ENCODE measurements around the gene ZNF594. TPM values are rescaled to one million over a fixed set of nuclear protein-coding genes. Genes with fewer than 3 reads are reported as not detected.

ZNF594 gene
- total and polyA plus RNA-seq, 10 of the 15 experiments (the other 5 are each of a cell fraction or from before 2014, with no cell fraction given) = 0.98 to 14.3 (median 11.1) TPM

DNA sequence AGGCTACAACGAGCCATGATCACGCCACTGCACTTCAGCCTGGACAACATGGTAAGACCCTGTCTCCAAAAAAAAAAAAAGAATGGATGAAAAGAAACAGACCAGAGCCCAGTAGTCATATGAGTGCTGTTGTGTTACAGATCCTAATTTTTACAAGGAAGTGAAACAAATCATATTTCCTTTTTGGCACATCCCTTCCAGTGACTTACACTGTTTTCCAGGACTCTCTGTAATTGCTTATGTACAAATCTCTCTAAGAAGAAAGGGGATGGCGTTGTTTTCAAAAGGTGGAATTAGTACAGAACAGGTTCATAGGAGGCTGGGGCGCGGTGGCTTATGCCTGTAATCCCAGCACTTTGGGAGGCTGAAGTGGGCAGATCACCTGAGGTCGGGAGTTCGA, 19.8 kb upstream of the ZNF594 start:
- peak overlapping the region; percentile 61 for H3K4me2 ChIP-seq (ENCODE audit: control insufficient read depth, insufficient read depth)
- BruUV-seq (replicated peaks) = no TSS peak
- no peak overlapping the region for H3K4me3 ChIP-seq
- ChIA-PET POLR2A (interaction anchor here (0.6 to 3.4 kb wide), 10 partner anchors 8 to 91 kb away, joined by 3 to 52 read pairs (median 5); no protein-coding TSS in a partner anchor), CTCF (interaction anchor here (1.3 to 3.1 kb wide), 6 partner anchors 10 to 24 kb away, joined by 4 to 11 read pairs (median 8); partner anchors contain the start of gene SCIMP), RAD21 (ENCODE audit: unreplicated experiment) (interaction anchor here (0.8 to 4.1 kb wide), 5 partner anchors 13 to 30 kb away, joined by 3 to 49 read pairs (median 10); no protein-coding TSS in a partner anchor), SMC1A (ENCODE audit: uncharacterized antibody, unreplicated experiment) (interaction anchor here (0.9 to 5.7 kb wide), 6 partner anchors 11 to 30 kb away, joined by 3 to 57 read pairs (median 8); no protein-coding TSS in a partner anchor)
- peaks cover 50% of the 10 kb centered on the region for H3K4me1 ChIP-seq (ENCODE audit: control insufficient read depth, insufficient read depth, low read length)
- no peaks in the 10 kb centered on the region for H4K20me1 ChIP-seq (ENCODE audit: control insufficient read depth, insufficient read depth)
- no peak for TF ChIP-seq HDGF (IDR thresholded peaks at IDR 0.05)
- no peak for TF ChIP-seq KAT2A (conservative IDR thresholded peaks at IDR 0.05; ENCODE audit: control insufficient read depth, low read depth, low read length)
- TF ChIP-seq SPI1 (IDR thresholded peaks at IDR 0.05; ENCODE audit: borderline replicate concordance, insufficient read depth, low read depth, low read length) = peak; percentile 43; the same call in 1 of the 2 replicates
- TF ChIP-seq CBX3 (IDR thresholded peaks at IDR 0.05; ENCODE audit: borderline replicate concordance, low read depth) = no peak
- no peak for TF ChIP-seq E2F8 (IDR thresholded peaks at IDR 0.05; ENCODE audit: low read depth, partially characterized antibody)
- intact Hi-C loops (cut with micrococcal nuclease; ENCODE audit: unreplicated experiment) (no loop called here), in situ Hi-C loops (cut with MboI) (loop anchor here (25.0 kb wide), 1 partner anchor 1499 kb away; the partner anchor contains the start of gene HASPIN)
- whole genome bisulfite sequencing (ENCODE audit: insufficient coverage, insufficient replicate concordance, low lambda C conversion rate, missing lambda C conversion rate) = 59% methylated on average over 7 of the region's 7 CpGs
- no peaks in the 10 kb centered on the region for H3K27me3 ChIP-seq (replicated peaks in 1 of 2; ENCODE audit: control insufficient read depth in 2 of 2, insufficient read depth in 2 of 2, low read length in 1 of 2)
- ATAC-seq (no peak; the same call in 1 of the 3 replicates), DNase-seq (ENCODE audit: low read depth, low spot score) (no peak), FAIRE-seq (no peak)
- peak overlapping the region; percentile 88 for H3K27ac ChIP-seq (ENCODE audit: control insufficient read depth, insufficient read depth)
- no peak overlapping the region for H2AFZ ChIP-seq (ENCODE audit: control insufficient read depth, low read depth, low read length)
- H3K9ac ChIP-seq (ENCODE audit: control insufficient read depth, insufficient read depth, low read length) = no peak overlapping the region; the same call in 1 of the 2 replicates
- peaks cover 9 to 21% of the 10 kb centered on the region in 2 experiments for H3K36me3 ChIP-seq (ENCODE audit: control insufficient read depth in 2 of 2, insufficient read depth in 2 of 2, low read length in 1 of 2)
- no peaks in the 10 kb centered on the region; the same call in none of the 2 replicates for H3K79me2 ChIP-seq (ENCODE audit: control insufficient read depth, insufficient read depth, low read length)
- no peaks in the 10 kb centered on the region; the same call in 2 of the 3 replicates for H3K9me3 ChIP-seq (replicated peaks; ENCODE audit: control insufficient read depth, insufficient read depth, low read length)

Data from GM12878 (cell line).